Activated naive CD4-positive, alpha-beta T cell treated with anti-CD3 and anti-CD28 coated beads, Interleukin-2, amount 50 U/mL, for 72 hours (primary cell): ENCODE results near the gene CCL2. TPM values are rescaled to one million over a fixed set of nuclear protein-coding genes. Genes with fewer than 3 reads are reported as not detected.
"Not testable (repeated sequence)": the region's sequence is repeated elsewhere in the genome, so short reads cannot be mapped to it uniquely, and the experiment has no call there.

Source experiments
- ATAC-seq, 2 donors: fragments of 150-1000 bp; cut with Tn5 transposase; 2 replicates each; pipeline ENCODE4 v1.10.0; 2021; ENCODE audit warnings: mild to moderate bottlenecking in 2 of 2, moderate library complexity in 2 of 2
- DNase-seq, 2 donors: peaks; one replicate each; pipeline ENCODE4 v3.0.0; 2021 to 2022; ENCODE audit warnings: low spot score in 2 of 2
- H3K27ac Mint-ChIP-seq, 2 donors: one replicate each; pipeline ENCODE4 v1.8.0; 2022; ENCODE audit warnings: mild to moderate bottlenecking in 2 of 2, mixed read lengths in 2 of 2
- H3K36me3 Mint-ChIP-seq, 2 donors: one replicate each; pipeline ENCODE4 v1.8.0; 2022; ENCODE audit warnings: mixed read lengths in 2 of 2
- H3K9me3 Mint-ChIP-seq, 2 donors: one replicate each; pipeline ENCODE4 v1.8.0; 2022; ENCODE audit warnings: mixed read lengths in 2 of 2
- total RNA-seq, 2 donors: library from RNA; stranded (reverse); gene quantifications; one replicate each; pipeline ENCODE4 v1.2.3, GENCODE V29; 2022

Gene CCL2
- not detected for total RNA-seq

GRCh38 chr17:34254651-34255380, at the start of gene CCL2:
Gene CCL2 (plus strand): TSS chr17:34255285. CDS start chr17:34255350, 65 bp downstream.
- Mint-ChIP-seq H3K9me3 (peaks cover 0 to 3% of the 10 kb centered on the region in 2 donors), H3K27ac (no peak within 1 kb of the TSS), H3K36me3 (no peaks in the 10 kb centered on the region)
- no peak for ATAC-seq
- no peak for DNase-seq

- ATAC-seq (no peak), DNase-seq (no peak)
- peaks cover 0 to 15% of the 10 kb centered on the region in 2 donors for H3K36me3 Mint-ChIP-seq
- no peak overlapping the region for H3K27ac Mint-ChIP-seq
- peaks cover 0 to 9% of the 10 kb centered on the region in 2 donors for H3K9me3 Mint-ChIP-seq
Observed at GRCh38 chr17:34205401-34205800, 49.7 kb upstream of the CCL2 start.

GRCh38 chr17:34206569-34206968, 48.5 kb upstream of the CCL2 start:
- no peak for DNase-seq
- H3K36me3 Mint-ChIP-seq: peaks cover 0 to 15% of the 10 kb centered on the region in 2 donors
- H3K27ac Mint-ChIP-seq: no peak overlapping the region
- no peak for ATAC-seq
- H3K9me3 Mint-ChIP-seq: peaks cover 0 to 9% of the 10 kb centered on the region in 2 donors

- Mint-ChIP-seq H3K36me3 (peaks cover 0 to 13% of the 10 kb centered on the region in 2 donors), H3K9me3 (peaks cover 0 to 8% of the 10 kb centered on the region in 2 donors), H3K27ac (no peak overlapping the region)
- DNase-seq (no peak), ATAC-seq (peak in 1 of 2 donors; percentile 43)
Observed at GRCh38 chr17:34207572-34207971, 47.5 kb upstream of the CCL2 start.

- H3K36me3 Mint-ChIP-seq: peaks cover 6 to 11% of the 10 kb centered on the region in 2 donors
- H3K9me3 Mint-ChIP-seq: peaks cover 4 to 6% of the 10 kb centered on the region in 2 donors
- no peak for ATAC-seq
- H3K27ac Mint-ChIP-seq: no peak overlapping the region
- DNase-seq: no peak
Observed at GRCh38 chr17:34218748-34219147, 36.3 kb upstream of the CCL2 start.

- Mint-ChIP-seq H3K9me3 (peaks cover 2% of the 10 kb centered on the region in 2 donors), H3K36me3 (peaks cover 3 to 5% of the 10 kb centered on the region in 2 donors), H3K27ac (no peak overlapping the region)
- no peak for DNase-seq
- no peak for ATAC-seq
Observed at GRCh38 chr17:34219405-34219804, 35.7 kb upstream of the CCL2 start.

GRCh38 chr17:34220045-34220751, 34.9 kb upstream of the CCL2 start:
- Mint-ChIP-seq H3K9me3 (no peaks in the 10 kb centered on the region), H3K36me3 (no peaks in the 10 kb centered on the region), H3K27ac (no peak overlapping the region)
- ATAC-seq: no peak
- no peak for DNase-seq

GRCh38 chr17:34220752-34221395, 34.2 kb upstream of the CCL2 start:
- Mint-ChIP-seq H3K36me3 (no peaks in the 10 kb centered on the region), H3K27ac (no peak overlapping the region), H3K9me3 (no peaks in the 10 kb centered on the region)
- ATAC-seq (no peak), DNase-seq (no peak)

- H3K9me3 Mint-ChIP-seq: no peaks in the 10 kb centered on the region
- no peak for ATAC-seq
- no peak for DNase-seq
- no peaks in the 10 kb centered on the region for H3K36me3 Mint-ChIP-seq
- no peak overlapping the region for H3K27ac Mint-ChIP-seq
Observed at GRCh38 chr17:34221411-34221810, 33.7 kb upstream of the CCL2 start.

- ATAC-seq: no peak
- no peaks in the 10 kb centered on the region for H3K36me3 Mint-ChIP-seq
Observed at GRCh38 chr17:34222722-34223497, 32.2 kb upstream of the CCL2 start.

GRCh38 chr17:34225046-34225445, 30.0 kb upstream of the CCL2 start:
- ATAC-seq: no peak
- peaks cover 0 to 4% of the 10 kb centered on the region in 2 donors for H3K9me3 Mint-ChIP-seq
- no peak overlapping the region for H3K27ac Mint-ChIP-seq
- no peak for DNase-seq
- H3K36me3 Mint-ChIP-seq: peaks cover 0 to 5% of the 10 kb centered on the region in 2 donors

More at GRCh38 chr17:34222722-34223497, 32.2 kb upstream of the CCL2 start:
- Mint-ChIP-seq H3K9me3 (no peaks in the 10 kb centered on the region), H3K27ac (no peak overlapping the region)
- DNase-seq: no peak

- ATAC-seq (no peak), DNase-seq (no peak)
- Mint-ChIP-seq H3K27ac (no peak overlapping the region), H3K36me3 (peaks cover 0 to 5% of the 10 kb centered on the region in 2 donors), H3K9me3 (peaks cover 4% of the 10 kb centered on the region in 2 donors)
Observed at GRCh38 chr17:34226011-34226743, 28.9 kb upstream of the CCL2 start.

GRCh38 chr17:34226744-34227034, 28.4 kb upstream of the CCL2 start:
- Mint-ChIP-seq H3K9me3 (peaks cover 4% of the 10 kb centered on the region in 2 donors), H3K36me3 (peaks cover 0 to 5% of the 10 kb centered on the region in 2 donors), H3K27ac (no peak overlapping the region)
- ATAC-seq (no peak), DNase-seq (no peak)

GRCh38 chr17:34227293-34227692, 27.8 kb upstream of the CCL2 start:
- H3K36me3 Mint-ChIP-seq, H3K9me3 Mint-ChIP-seq, ATAC-seq, H3K27ac Mint-ChIP-seq, DNase-seq: not testable (repeated sequence)

- H3K36me3 Mint-ChIP-seq: peaks cover 0 to 5% of the 10 kb centered on the region in 2 donors
- no peak overlapping the region for H3K27ac Mint-ChIP-seq
- peaks cover 4% of the 10 kb centered on the region in 2 donors for H3K9me3 Mint-ChIP-seq
- ATAC-seq (no peak), DNase-seq (no peak)
Observed at GRCh38 chr17:34227707-34228106, 27.4 kb upstream of the CCL2 start.

GRCh38 chr17:34228781-34229180, 26.3 kb upstream of the CCL2 start:
- no peak for DNase-seq
- Mint-ChIP-seq H3K36me3 (peaks cover 0 to 5% of the 10 kb centered on the region in 2 donors), H3K27ac (no peak overlapping the region), H3K9me3 (peaks cover 4% of the 10 kb centered on the region in 2 donors)
- no peak for ATAC-seq
